Stimulated activated naive CD8-positive, alpha-beta T cell treated with anti-CD3 and anti-CD28 coated beads, Interleukin-15, amount 100 ng/mL, for 72 hours (primary cell): ENCODE results near the gene SH3RF1.
A peak's percentile ranks its signal among the peaks of the same experiment; 100 is the strongest.

Experiments
- ATAC-seq: fragments of 150-1000 bp; cut with Tn5 transposase; 2 replicates; pipeline ENCODE4 v1.10.0; 2021; ENCODE audit warnings: mild to moderate bottlenecking, moderate library complexity
- DNase-seq, 2 donors: peaks; one replicate each; pipeline ENCODE4 v3.0.0; 2021 to 2022
- H3K27ac Mint-ChIP-seq, 2 donors: one replicate each; pipeline ENCODE4 v1.8.0; 2022; ENCODE audit warnings: mild to moderate bottlenecking in 2 of 2, mixed read lengths in 2 of 2, moderate library complexity in 2 of 2
- H3K27me3 Mint-ChIP-seq: one replicate; pipeline ENCODE4 v1.8.0; 2022; ENCODE audit warnings: mixed read lengths
- H3K4me1 Mint-ChIP-seq: one replicate; pipeline ENCODE4 v1.8.0; 2022; ENCODE audit warnings: mild to moderate bottlenecking, mixed read lengths
- H3K4me3 Mint-ChIP-seq, 2 donors: one replicate each; pipeline ENCODE4 v1.8.0; 2022; ENCODE audit warnings: mild to moderate bottlenecking in 2 of 2, mixed read lengths in 2 of 2, moderate library complexity in 1 of 2
- H3K9me3 Mint-ChIP-seq, 2 donors: one replicate each; pipeline ENCODE4 v1.8.0; 2022; ENCODE audit warnings: mixed read lengths in 2 of 2

Gene SH3RF1

DNA sequence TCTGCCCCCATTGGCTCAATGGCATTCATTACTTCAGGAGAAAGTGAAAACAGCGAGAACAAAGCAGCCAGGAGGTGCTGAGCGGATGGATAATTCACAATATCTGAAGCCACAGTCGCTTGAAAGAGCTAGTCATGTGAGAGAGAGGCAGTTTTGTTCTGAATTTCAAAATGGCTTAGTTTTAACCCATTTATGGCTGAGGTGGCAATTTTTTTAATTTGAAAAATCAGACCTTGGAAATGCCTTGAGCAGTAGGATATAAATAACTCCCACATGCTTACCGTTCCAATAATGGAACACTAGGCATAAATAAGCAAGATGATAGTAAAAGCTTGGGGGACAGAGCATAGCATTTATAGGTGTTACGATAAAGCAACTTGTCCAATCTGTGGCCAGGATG, 203.8 kb downstream of the SH3RF1 start:
- Mint-ChIP-seq H3K4me1 (peaks cover 9% of the 10 kb centered on the region), H3K9me3 (no peaks in the 10 kb centered on the region), H3K4me3 (no peak overlapping the region), H3K27ac (no peak overlapping the region), H3K27me3 (no peaks in the 10 kb centered on the region)
- ATAC-seq (no peak), DNase-seq (no peak)

DNA sequence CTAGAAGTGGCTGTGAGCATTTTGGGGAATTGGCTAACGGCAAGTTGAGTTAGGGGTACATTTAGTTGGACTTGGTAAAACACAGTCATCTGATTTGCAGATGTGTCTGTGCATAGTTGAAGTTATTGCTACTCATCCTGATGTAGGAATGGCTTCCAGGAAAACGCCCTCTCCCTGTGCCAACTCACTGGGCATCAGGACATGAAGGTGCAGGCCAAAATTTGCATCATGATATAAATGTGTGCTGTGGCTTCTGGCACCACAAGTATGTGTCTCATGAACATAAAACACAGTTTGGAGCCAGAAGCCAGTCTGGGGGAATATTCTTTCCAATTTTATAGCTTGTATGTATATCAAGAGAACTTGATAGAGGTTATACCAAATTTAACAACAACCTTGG, 206.5 kb downstream of the SH3RF1 start:
- no peaks in the 10 kb centered on the region for H3K27me3 Mint-ChIP-seq
- peaks cover 9% of the 10 kb centered on the region for H3K4me1 Mint-ChIP-seq
- H3K4me3 Mint-ChIP-seq, result no peak overlapping the region
- ATAC-seq, result no peak
- no peak for DNase-seq
- H3K9me3 Mint-ChIP-seq, result no peaks in the 10 kb centered on the region
- no peak overlapping the region for H3K27ac Mint-ChIP-seq

DNA sequence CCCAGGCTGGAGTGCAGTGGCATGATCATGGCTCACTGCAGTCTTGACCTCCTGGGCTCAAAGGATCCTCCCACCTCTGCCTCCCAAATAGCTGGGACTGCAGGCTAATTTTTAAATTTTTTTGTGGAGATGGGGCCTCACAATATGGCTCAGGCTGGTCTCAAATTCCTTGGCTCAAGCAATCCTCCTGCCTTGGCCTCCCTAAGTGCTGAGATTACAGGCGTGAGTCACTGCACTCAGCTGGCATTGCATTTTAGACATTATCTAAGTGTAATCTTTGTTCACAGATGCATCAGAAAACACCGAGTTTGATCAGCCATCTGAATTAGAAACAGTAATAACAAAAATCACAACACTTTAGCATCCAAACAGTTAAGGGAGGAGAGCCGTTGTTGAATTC, 207.3 kb downstream of the SH3RF1 start:
- H3K4me3 Mint-ChIP-seq, result no peak overlapping the region
- H3K27ac Mint-ChIP-seq, result no peak overlapping the region
- ATAC-seq (no peak), DNase-seq (no peak)
- no peaks in the 10 kb centered on the region for H3K27me3 Mint-ChIP-seq
- H3K9me3 Mint-ChIP-seq, result no peaks in the 10 kb centered on the region
- H3K4me1 Mint-ChIP-seq, result peaks cover 6% of the 10 kb centered on the region

DNA sequence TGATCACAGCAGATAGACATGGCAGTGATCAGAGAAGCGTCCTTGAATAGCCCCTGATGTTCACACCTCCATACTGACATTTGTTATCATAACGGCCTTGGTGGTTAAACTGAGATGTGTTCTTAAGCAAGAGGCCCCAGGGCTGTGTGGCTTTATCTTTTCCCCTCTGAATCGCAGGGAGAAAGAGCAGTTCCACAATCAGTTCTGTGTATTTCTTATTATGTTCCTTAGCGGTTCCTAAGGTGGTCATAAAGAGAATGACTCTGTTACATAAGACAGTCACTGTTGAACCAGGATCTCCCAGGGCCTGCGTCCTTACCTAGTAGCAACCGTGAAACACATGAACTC, 207.9 kb downstream of the SH3RF1 start:
- Mint-ChIP-seq H3K27ac (no peak overlapping the region), H3K27me3 (no peaks in the 10 kb centered on the region), H3K9me3 (no peaks in the 10 kb centered on the region), H3K4me3 (no peak overlapping the region), H3K4me1 (peaks cover under 1% of the 10 kb centered on the region)
- ATAC-seq (no peak), DNase-seq (no peak)

DNA sequence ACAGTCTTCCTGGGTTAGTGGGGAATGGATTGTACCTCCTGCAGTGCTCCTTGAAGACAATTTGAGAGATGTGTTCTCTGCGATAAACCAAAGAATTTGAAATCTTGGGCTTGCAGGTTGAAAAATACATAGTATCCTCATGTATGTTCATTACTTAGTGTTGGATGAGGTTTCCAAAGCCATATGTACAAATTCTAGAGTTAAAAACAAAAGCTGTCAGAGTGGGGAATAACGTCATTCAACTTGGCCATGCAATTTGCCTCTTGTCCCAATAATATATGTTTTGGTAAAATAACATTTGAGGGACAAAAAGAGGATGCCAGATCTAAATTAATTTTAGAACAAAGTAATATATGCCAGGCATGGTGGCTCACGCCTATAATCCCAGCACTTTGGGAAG, 209.4 kb downstream of the SH3RF1 start:
- H3K27me3 Mint-ChIP-seq, result no peaks in the 10 kb centered on the region
- H3K4me3 Mint-ChIP-seq, result no peak overlapping the region
- peak overlapping the region in 1 of 2 donors; percentile 81 for H3K27ac Mint-ChIP-seq
- H3K4me1 Mint-ChIP-seq, result no peaks in the 10 kb centered on the region
- ATAC-seq, result no peak
- DNase-seq, result no peak
- no peaks in the 10 kb centered on the region for H3K9me3 Mint-ChIP-seq

DNA sequence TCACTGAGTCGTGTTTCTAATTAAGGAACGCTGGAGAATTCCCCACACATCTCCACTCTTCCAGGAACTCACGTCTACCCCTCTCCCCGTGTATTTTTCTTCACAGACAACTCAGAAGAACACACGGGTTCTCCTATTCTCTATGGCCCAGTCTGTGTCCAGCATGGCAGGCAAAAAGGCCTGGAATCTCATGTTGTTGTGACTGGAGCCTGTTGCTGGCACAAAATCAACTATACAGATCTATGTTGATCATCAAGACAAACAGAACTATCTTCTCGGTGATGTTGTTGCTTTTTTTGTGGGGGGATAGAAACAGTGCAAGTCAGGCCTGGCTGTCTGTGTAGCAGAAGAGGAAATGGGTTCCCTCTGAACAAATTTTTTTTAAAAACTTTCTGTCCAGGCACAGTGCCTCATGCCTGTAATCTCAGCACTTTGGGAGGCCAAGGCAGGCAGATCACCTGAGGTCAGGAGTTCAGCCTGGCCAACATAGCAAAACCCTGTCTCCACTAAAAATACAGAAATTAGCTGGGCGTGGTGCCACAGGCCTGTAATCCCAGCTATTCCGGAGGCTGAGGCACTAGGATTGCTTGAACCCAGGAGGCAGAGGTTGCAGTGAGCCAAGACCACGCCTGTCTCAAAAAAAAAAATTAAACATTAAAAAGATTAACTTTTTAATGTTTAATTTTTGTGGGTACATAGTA, 210.2 kb downstream of the SH3RF1 start:
- no peak for ATAC-seq
- Mint-ChIP-seq H3K27ac (peak overlapping the region in 1 of 2 donors; percentile 74), H3K4me3 (no peak overlapping the region), H3K27me3 (no peaks in the 10 kb centered on the region), H3K9me3 (no peaks in the 10 kb centered on the region), H3K4me1 (no peaks in the 10 kb centered on the region)
- no peak for DNase-seq

DNA sequence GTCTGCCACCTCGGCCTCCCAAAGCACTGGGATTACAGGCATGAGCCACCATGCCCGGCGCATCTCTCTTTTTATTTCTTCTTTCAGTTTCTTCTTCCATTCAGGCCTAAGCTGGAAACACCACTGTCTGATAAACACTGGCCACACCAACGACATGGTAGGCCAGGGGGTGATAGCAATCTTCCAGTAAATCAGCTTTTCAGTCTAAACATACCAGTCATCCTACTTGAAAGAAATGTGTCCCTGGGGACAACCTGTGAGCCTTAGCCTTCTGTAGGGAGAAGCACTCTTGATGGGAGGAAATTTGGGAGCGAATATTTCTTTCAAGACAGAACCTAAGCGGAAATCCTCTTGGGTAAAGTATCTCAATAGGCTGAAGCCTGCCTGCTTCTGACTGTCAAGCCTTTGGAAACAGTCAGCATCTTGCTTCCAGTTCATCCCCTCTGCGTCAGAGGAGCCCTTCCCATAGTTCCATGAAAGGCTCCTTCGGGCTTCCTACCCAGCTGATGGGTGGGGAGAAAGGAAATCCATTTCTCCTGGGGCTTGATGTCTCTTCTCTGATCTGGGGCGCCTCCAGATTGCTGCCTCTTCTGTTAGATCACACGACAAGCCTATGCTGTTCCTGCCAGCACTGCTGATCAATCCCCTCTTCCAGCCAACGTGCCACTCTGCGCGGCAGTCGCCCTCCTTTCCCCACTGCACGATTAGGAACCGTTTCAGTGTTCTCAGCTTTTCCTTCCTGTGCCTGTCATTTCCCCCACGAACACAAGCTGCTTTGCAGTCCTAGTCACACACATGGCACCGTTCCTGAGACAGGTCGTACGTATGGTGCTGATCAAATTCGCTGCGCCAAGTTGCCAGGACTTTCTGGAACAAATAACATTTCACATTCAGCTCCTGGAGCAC, 211.2 kb downstream of the SH3RF1 start:
- Mint-ChIP-seq H3K4me1 (no peaks in the 10 kb centered on the region), H3K27ac (no peak overlapping the region), H3K9me3 (no peaks in the 10 kb centered on the region), H3K4me3 (no peak overlapping the region), H3K27me3 (no peaks in the 10 kb centered on the region)
- ATAC-seq, result no peak
- no peak for DNase-seq

DNA sequence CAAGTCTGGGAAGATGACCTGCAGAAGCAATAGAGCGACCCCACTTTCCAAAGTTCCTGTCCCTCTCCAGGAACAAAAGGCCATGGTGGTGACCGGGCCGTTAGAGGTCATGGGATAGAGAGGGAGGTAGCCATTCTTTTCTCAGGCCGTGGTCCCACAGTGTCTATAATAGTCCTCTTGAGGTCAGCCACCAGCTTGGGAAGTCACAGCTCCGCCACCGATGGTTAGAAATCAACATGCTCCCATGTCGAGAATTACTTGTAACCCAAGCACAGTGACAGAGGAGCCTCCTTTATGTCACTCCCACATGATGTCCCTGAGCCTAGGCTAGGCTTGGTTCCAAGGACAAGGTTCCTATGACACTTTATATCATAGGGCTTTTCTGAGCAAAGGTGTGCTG, 212.4 kb downstream of the SH3RF1 start:
- Mint-ChIP-seq H3K4me1 (no peaks in the 10 kb centered on the region), H3K4me3 (no peak overlapping the region), H3K9me3 (no peaks in the 10 kb centered on the region), H3K27ac (no peak overlapping the region), H3K27me3 (no peaks in the 10 kb centered on the region)
- DNase-seq (no peak), ATAC-seq (no peak)

DNA sequence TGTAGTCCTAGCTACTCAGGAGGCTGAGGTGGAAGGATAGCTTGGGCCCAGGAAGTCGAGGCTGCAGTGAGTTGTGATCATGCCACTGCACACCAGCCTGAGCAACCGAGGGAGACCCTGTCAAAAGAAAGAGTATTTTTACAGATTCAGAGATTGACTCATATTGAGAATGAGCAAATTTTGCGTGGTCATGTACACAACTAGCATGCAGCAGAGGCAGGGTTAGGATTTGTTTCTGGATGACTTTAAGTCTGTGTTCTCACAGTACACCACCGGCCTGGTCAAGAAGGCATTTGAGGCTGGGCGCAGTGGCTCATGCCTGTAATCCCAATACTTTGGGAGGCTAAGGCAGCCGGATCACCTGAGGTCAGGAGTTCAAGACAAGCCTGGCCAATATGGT, 215.9 kb downstream of the SH3RF1 start:
- no peaks in the 10 kb centered on the region for H3K27me3 Mint-ChIP-seq
- H3K27ac Mint-ChIP-seq, result peak overlapping the region in 1 of 2 donors; percentile 64
- DNase-seq, result no peak
- no peaks in the 10 kb centered on the region for H3K4me1 Mint-ChIP-seq
- no peak for ATAC-seq
- no peak overlapping the region for H3K4me3 Mint-ChIP-seq
- no peaks in the 10 kb centered on the region for H3K9me3 Mint-ChIP-seq

DNA sequence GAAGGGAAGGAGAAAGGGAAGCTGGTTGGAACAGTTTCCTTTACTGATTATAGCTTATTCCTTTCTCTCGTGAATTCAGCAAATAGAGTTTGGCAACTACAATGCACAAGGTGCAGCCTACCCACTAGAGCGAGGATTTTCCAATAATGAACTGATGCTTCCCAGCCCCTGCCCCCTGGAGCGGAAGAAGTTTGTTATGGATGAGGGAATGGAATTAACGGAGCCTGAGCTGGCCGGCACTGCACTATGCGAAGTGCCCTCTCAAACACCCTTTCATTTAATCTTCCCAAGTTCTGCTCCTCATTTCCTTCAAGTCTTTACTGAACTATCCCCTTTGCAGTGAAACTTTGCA, 218.2 kb downstream of the SH3RF1 start:
- DNase-seq, result no peak
- no peak for ATAC-seq
- no peak overlapping the region for H3K4me3 Mint-ChIP-seq
- no peaks in the 10 kb centered on the region for H3K4me1 Mint-ChIP-seq
- no peaks in the 10 kb centered on the region for H3K27me3 Mint-ChIP-seq
- H3K9me3 Mint-ChIP-seq, result no peaks in the 10 kb centered on the region
- H3K27ac Mint-ChIP-seq, result no peak overlapping the region

DNA sequence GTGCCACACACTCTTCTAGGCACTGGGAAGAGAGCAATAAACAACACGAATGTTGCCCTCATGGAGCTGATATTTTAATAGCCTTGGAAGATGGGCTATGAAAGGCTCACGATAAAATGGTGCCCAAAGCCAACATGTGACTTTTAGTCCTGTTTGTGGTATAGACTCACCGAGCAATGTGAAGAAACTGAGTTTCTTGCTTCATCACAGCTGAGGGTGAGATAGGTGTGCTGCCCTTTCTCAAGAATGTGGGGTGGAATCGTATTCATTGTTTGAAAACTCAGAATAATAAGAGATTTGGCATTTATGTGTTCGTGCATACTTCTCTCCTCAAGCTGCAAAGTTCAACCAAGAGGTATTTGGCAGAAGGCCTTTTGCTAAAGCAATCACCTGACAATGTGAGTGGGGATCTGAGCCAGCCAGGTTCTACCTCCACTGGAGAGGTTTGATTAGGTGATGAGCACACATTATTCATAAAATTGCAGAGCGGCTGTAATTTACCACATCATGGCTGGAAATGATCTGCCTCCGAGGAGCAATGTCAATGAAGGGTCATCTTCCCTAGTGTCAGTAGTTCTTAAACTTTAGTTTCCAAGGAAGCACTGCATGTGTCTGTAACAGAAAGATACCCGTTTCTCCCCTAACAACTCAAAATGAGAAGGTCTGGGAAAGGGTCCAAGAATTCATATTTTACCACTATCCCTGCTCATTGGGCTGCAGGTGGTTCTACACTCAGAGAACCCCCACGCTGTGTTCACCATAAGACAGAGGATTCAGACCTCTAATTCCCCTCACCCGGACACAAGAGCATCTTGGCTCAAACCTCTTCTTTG, 218.8 kb downstream of the SH3RF1 start:
- H3K4me1 Mint-ChIP-seq, result no peaks in the 10 kb centered on the region
- H3K27ac Mint-ChIP-seq, result no peak overlapping the region
- H3K4me3 Mint-ChIP-seq, result no peak overlapping the region
- H3K9me3 Mint-ChIP-seq, result no peaks in the 10 kb centered on the region
- H3K27me3 Mint-ChIP-seq, result no peaks in the 10 kb centered on the region
- DNase-seq (no peak), ATAC-seq (no peak)

DNA sequence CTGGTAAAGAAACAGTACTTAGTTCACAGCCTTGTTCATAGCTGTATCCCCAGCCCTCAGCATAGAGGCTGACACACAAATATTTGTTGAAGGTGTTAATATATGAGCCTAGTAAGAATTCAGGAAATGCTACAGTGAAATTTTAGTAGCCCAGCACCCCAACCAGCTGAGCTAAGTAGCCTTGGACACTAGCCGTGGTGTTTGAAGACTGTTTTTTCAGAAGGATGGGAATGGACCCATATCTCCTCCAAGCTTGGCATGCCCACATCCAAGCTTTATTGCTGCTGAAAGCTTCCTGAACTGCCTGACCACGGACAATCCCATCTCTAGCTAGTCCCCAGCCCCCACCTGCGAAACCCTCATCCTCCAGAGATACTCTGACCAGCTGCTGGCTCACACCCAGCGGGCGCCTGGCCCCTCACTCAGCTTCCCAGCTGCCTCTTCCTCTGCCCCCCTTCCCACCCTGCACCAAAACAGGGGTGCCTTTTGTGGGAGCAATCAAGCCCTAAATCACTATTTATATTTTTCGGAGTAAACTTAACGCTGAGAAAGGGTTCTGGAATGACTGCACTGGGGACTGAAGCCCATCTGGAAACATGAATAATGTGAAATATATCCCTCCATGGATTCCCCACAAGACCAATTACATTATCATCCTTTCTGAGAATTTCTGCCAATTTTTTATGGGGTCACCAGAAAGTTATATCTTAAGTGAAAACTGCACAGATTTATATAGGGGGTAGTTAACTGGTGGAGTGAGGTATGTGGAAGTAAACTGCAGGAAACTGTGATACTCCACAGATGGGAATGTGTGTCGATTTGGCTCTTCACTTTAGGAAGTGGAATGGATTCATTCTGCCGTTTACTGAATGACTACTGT, 219.6 kb downstream of the SH3RF1 start:
- ATAC-seq (no peak), DNase-seq (no peak)
- Mint-ChIP-seq H3K4me3 (no peak overlapping the region), H3K4me1 (no peaks in the 10 kb centered on the region), H3K27ac (no peak overlapping the region), H3K27me3 (no peaks in the 10 kb centered on the region), H3K9me3 (no peaks in the 10 kb centered on the region)

DNA sequence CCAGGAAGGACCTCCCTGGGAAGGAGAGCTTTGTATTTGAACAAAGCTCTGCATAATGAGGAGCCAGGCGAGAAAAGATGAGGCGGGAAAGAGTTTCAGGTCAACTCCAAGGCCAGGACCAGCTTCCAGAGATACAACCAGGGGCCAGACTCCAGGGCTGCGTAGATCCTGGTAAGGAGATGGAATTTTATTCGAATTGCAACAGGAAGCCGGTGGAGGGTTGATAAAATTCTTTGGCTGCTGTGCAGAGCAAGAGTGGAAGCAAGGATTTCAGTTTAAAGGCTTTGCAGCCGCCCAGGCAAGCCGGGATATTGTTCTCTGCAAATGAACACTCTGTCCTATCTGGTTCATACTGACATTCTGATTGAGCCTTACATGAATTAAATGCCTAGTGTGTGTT, 220.5 kb downstream of the SH3RF1 start:
- ATAC-seq, result no peak
- no peaks in the 10 kb centered on the region for H3K9me3 Mint-ChIP-seq
- no peaks in the 10 kb centered on the region for H3K4me1 Mint-ChIP-seq
- no peak overlapping the region for H3K4me3 Mint-ChIP-seq
- DNase-seq, result no peak
- no peaks in the 10 kb centered on the region for H3K27me3 Mint-ChIP-seq
- no peak overlapping the region for H3K27ac Mint-ChIP-seq

DNA sequence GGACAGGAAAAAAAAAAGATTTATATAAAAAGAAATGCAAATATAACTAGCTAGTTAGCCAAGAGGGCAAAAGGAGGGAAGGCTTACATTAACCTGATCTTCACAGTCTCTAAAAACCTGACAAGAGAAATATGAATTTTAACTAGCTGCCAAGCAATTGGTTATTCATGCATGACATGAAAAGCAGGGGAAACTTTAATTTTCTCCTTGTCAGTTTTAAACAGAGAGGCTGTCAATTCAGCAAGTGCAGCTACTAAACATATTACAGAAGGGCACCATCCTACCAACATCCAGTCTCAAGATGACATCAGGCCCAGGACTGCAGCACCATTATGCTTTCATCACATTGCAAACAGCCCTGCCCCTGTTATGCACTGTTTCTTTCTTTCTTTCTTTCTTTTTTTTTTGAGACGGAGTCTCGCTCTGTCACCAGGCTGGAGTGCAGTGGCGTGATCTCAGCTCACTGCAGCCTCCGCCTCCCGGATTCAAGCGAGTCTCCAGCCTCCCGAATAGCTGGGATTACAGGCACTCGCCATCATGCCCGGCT, 221.8 kb downstream of the SH3RF1 start:
- Mint-ChIP-seq H3K27ac (no peak overlapping the region), H3K27me3 (no peaks in the 10 kb centered on the region), H3K4me3 (no peak overlapping the region), H3K4me1 (no peaks in the 10 kb centered on the region), H3K9me3 (no peaks in the 10 kb centered on the region)
- ATAC-seq (no peak), DNase-seq (no peak)

DNA sequence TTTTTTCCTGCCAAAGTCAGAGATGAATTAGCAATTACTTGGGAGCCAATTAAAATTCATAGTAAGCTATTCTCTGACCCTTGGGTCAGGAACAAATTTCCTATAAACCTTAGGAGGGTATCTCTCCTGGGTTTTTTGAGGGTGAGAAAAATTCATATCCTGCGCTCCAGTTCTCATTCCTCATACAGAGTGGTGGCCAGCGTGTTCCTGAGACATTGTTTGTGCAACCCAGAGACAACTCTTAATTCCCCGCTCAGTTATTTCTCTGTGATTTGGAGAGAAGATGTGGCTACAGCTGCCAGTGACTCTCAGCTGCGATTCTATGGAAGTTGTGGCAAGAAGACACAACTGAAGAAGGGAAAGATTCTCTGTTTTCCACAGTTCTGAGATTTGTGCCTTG, 222.8 kb downstream of the SH3RF1 start:
- Mint-ChIP-seq H3K27me3 (no peaks in the 10 kb centered on the region), H3K27ac (no peak overlapping the region), H3K4me1 (no peaks in the 10 kb centered on the region), H3K4me3 (no peak overlapping the region), H3K9me3 (no peaks in the 10 kb centered on the region)
- DNase-seq, result no peak
- no peak for ATAC-seq
